ENCODE measurements around the gene PSAT1.

The PSAT1 gene

DNA sequence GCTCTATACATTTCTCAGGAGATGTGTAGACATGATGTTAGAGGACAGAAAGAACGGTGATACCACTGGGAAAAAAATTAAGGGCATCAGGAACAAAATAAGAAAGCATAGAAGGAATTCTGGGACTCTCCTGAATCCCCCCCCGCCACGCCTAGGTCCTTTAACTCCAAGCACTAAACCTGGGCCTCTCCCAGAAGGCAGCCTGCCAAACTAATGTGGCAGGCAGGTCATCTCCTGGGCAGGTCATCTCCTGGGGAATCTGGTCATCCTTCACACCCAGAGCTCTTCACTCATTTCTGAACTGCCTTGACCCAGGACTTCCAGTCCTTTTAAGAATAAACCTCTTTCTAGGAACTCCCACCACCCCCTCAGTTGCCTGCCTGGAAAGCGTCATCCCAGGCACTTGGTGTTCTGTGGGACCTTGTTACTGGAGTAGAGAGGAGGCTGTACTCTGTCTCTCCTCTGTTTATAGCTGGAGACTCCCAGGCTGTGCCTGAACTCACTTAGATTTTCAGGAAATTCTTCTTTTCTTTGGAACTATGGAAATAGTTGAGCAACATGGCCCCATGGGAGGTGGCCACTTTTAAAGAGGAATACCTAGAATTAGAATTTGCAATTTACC, 24.1 kb downstream of the PSAT1 start:
- H3K27ac ChIP-seq = no peak overlapping the region
- no peak for TF ChIP-seq ZFX (IDR thresholded peaks at IDR 0.05)
- TF ChIP-seq, protein P1, sequence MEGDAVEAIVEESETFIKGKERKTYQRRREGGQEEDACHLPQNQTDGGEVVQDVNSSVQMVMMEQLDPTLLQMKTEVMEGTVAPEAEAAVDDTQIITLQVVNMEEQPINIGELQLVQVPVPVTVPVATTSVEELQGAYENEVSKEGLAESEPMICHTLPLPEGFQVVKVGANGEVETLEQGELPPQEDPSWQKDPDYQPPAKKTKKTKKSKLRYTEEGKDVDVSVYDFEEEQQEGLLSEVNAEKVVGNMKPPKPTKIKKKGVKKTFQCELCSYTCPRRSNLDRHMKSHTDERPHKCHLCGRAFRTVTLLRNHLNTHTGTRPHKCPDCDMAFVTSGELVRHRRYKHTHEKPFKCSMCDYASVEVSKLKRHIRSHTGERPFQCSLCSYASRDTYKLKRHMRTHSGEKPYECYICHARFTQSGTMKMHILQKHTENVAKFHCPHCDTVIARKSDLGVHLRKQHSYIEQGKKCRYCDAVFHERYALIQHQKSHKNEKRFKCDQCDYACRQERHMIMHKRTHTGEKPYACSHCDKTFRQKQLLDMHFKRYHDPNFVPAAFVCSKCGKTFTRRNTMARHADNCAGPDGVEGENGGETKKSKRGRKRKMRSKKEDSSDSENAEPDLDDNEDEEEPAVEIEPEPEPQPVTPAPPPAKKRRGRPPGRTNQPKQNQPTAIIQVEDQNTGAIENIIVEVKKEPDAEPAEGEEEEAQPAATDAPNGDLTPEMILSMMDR (conservative IDR thresholded peaks at IDR 0.05) = no peak

DNA sequence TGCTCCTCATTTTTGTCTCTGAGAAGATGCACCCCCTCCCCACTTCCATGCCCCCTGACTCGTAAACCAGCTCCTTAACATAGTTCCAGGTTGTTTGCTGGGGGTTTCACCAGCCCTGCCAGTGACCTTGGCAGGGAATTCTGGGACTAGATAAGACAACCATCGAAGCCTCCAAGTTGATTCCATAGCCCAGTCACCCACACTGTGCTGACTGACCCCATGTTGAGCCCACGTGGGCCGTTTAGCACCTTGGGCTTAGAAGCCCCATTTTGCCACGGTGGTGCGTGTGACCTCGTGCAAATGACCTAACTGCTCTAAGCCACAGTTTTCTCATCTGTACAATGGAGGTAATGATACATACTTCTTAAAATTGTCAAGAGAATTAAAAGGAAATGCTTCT, 24.6 kb downstream of the PSAT1 start:
- no peak for TF ChIP-seq ZFX (IDR thresholded peaks at IDR 0.05)
- TF ChIP-seq, protein P1 (conservative IDR thresholded peaks at IDR 0.05) = no peak
- no peak overlapping the region for H3K27ac ChIP-seq

GRCh38 chr9:78324068-78324650, 27.2 kb downstream of the PSAT1 start:
- TF ChIP-seq, protein P1 (conservative IDR thresholded peaks at IDR 0.05) = no peak
- no peak for TF ChIP-seq ZFX (IDR thresholded peaks at IDR 0.05)
- H3K27ac ChIP-seq = no peak overlapping the region

DNA sequence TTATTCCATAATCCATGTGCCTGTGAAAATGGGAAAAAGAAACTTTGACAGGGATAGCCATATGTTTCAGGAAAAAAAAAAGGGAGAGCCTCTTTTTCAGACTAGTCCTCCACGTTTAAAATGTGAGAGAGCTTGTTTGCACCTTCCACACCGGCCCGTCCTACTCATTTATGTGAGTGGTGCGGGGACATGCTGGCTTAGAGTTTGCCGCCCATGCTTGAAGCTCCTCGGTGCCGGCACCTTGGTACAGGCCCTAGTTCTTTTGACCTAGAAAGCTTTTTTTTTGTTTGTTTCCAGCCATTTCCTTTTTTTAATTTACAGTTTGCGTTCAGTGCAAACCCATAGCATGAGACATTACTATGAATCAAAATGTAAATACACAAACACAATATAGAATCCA, 27.8 kb downstream of the PSAT1 start:
- no peak overlapping the region for H3K27ac ChIP-seq
- TF ChIP-seq ZFX (IDR thresholded peaks at IDR 0.05) = no peak
- TF ChIP-seq, protein P1 (conservative IDR thresholded peaks at IDR 0.05) = no peak

DNA sequence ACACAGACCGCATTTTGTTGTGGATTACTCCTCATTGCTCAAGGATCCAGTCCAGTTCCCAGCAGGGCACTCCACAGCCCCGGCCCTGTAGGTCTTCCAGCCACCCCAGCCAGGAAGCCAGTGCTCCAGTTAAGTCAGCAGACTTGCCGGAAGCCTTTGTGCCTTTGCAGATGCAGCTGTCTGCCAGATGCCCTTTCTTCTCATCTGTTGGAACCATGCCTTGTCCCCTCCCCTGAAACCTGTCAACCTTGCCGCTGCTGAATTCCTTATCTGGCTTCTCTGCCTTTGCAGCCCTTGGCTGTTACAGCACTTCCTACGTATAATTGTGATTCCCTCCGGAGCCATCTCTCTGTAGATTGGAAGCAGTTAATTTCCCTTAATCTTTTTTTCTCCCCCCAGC, 28.4 kb downstream of the PSAT1 start:
- no peak overlapping the region for H3K27ac ChIP-seq
- TF ChIP-seq, protein P1 (conservative IDR thresholded peaks at IDR 0.05) = no peak
- TF ChIP-seq ZFX (IDR thresholded peaks at IDR 0.05) = no peak

DNA sequence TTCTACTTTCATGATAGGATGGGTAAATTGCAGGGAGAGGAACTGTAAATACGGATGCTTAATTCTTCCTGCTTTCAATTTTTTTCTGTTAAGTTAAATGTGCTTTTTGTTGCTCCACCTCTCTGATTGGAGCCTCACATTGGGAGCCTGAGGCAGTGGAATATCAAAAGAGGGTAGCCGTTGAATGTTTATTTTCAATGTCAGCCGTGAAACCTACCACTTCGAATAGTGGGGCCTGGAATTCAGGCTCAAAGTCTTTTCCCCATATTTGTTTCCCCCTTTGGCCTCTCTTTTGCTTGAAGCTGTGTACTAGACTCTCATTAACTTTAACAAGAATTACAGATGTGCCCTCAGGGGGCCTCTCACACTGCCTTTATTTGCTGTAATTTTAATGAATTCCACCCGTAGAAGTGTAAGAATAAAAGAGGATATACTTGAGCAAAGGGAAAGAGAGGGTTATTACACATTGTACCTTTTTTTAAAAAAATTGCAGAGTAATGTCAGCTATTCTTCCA, 29.0 kb downstream of the PSAT1 start:
- TF ChIP-seq ZFX (IDR thresholded peaks at IDR 0.05) = no peak
- TF ChIP-seq, protein P1 (conservative IDR thresholded peaks at IDR 0.05) = no peak
- H3K27ac ChIP-seq = no peak overlapping the region

- TF ChIP-seq, protein P1 (conservative IDR thresholded peaks at IDR 0.05) = no peak
- TF ChIP-seq ZFX (IDR thresholded peaks at IDR 0.05) = no peak
- H3K27ac ChIP-seq = no peak overlapping the region
These were observed 29.6 kb downstream of the PSAT1 start for GRCh38 chr9:78326564-78326963.

Data from C4-2B (cell line).